Omental fat pad (tissue), 4 donors: ENCODE data around the gene HNRNPA3. TPM values are rescaled to one million over a fixed set of nuclear protein-coding genes. Genes with fewer than 3 reads are reported as not detected.

Experiments
- ATAC-seq: fragments of 150-250 bp; one replicate; pipeline ENCODE4 v1.9.1; 2016; ENCODE audit warnings: mild to moderate bottlenecking, moderate library complexity; ENCODE audit not compliant: low FRiP score
- DNase-seq: peaks from one replicate; pipeline ENCODE4 v3.0.0-alpha.2; 2019; ENCODE audit warnings: low spot score
- CTCF ChIP-seq, 3 donors: fragments of 450-650 bp; IDR thresholded peaks; one replicate each; pipeline ENCODE4 v1.5.1; 2016 to 2017; ENCODE audit warnings: antibody characterized with exemption in 3 of 3, mild to moderate bottlenecking in 3 of 3, moderate library complexity in 2 of 3
- total RNA-seq, 4 donors: library from RNA; depleted of rRNA; stranded (reverse); fragments of >200 nt; gene quantifications; one replicate each; pipeline ENCODE4 v1.1.0, GENCODE V29; 2016

HNRNPA3 gene
- total RNA-seq, 4 donors from 2014 or later = 53.1 to 92.4 (median 67.0) TPM

- ATAC-seq (no peak), DNase-seq (no peak)
- no peak for TF ChIP-seq CTCF (IDR thresholded peaks at IDR 0.05)
These were observed 38.6 kb downstream of the HNRNPA3 start for GRCh38 chr2:177251165-177251542.

GRCh38 chr2:177252808-177253531 lies 40.4 kb downstream of the HNRNPA3 start:
- ATAC-seq (no peak), DNase-seq (no peak)
- TF ChIP-seq CTCF (IDR thresholded peaks at IDR 0.05) = no peak

GRCh38 chr2:177253704-177254103 lies 41.1 kb downstream of the HNRNPA3 start:
- ATAC-seq (no peak), DNase-seq (no peak)
- TF ChIP-seq CTCF (IDR thresholded peaks at IDR 0.05) = no peak

- DNase-seq (no peak), ATAC-seq (no peak)
- TF ChIP-seq CTCF (IDR thresholded peaks at IDR 0.05) = no peak
These were observed 42.0 kb downstream of the HNRNPA3 start for GRCh38 chr2:177254433-177255226.

GRCh38 chr2:177255227-177255601 lies 42.6 kb downstream of the HNRNPA3 start:
- ATAC-seq (no peak), DNase-seq (no peak)
- no peak for TF ChIP-seq CTCF (IDR thresholded peaks at IDR 0.05)

GRCh38 chr2:177256026-177256425 lies 43.4 kb downstream of the HNRNPA3 start:
- no peak for TF ChIP-seq CTCF (IDR thresholded peaks at IDR 0.05)
- no peak for DNase-seq
- ATAC-seq = no peak

- no peak for ATAC-seq
- no peak for DNase-seq
- no peak for TF ChIP-seq CTCF (IDR thresholded peaks at IDR 0.05)
These were observed 44.1 kb downstream of the HNRNPA3 start for GRCh38 chr2:177256695-177257094.
